Measurements from ENCODE around the gene PSMD10.

The PSMD10 gene, protein sequence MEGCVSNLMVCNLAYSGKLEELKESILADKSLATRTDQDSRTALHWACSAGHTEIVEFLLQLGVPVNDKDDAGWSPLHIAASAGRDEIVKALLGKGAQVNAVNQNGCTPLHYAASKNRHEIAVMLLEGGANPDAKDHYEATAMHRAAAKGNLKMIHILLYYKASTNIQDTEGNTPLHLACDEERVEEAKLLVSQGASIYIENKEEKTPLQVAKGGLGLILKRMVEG

GRCh38 chrX:108091264-108091877 lies at the start of gene PSMD10, which contains the start of gene ATG4A:
Gene PSMD10 (minus strand): TSS chrX:108091542. CDS start chrX:108091520, 22 bp downstream.
Gene ATG4A (plus strand): TSS chrX:108091778. CDS start chrX:108091827, 49 bp downstream.
- DNase-seq (ENCODE audit: low read depth): peak; percentile 81

- DNase-seq (ENCODE audit: low read depth): no peak
Measured at GRCh38 chrX:108138814-108139702, 47.7 kb upstream of the PSMD10 start.

DNA sequence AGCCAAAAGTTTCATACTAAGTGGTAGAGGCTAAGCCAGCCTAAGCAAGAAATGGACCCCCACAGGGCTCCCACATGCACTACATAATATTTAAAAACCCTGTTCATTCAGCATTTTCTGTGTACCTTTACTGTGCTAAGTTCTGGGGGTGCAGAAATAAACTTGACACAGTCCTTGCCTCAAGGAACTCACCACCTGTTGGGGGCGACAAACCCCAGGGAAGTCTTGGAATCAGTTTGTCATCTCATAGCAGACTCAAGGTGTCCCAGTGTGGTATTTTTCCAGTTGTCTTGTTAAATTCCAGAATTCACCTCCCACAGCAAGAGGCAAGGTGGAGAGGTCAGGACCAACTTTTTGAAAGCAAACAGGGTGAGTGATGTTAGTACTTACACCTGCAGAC lies 43.4 kb upstream of the PSMD10 start:
- DNase-seq (ENCODE audit: low read depth): no peak

DNA sequence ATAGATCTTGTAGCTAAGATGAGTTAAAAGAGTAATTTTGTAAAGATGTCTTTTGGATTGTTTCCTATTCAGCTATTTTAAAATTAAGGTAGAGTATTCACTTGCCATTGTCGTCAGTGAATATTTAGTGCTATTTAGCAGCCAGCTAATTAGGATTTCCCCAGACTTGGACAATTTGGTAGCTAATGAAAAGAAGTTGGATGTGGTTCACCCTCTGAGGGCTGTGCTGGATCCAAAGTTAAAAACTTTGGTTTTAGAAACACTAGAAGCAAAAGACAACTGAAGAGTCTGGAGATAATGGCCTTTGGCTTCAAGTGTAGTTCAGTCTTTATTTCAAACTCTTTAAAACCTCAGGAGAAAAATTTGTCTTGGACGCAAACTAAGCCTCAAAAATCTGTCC lies 41.5 kb upstream of the PSMD10 start:
- no peak for DNase-seq (ENCODE audit: low read depth)

DNA sequence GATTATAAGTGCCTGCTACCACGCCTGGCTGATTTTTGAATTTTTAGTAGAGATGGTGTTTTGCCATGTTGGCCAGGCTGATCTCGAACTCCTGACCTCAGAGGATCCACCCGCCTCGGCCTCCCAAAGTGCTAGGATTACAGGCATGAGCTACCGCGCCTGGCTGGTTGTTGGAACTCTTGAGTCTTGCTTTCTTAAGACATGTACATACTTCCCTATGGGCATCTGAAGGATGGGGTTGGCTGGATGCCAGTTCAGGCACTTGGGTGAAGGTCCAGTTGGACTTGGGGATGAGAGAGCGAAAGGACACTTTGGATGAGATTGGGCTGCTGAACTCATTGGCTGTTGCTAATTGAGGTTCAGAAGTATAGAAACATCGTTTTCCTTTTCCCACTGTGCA lies 40.7 kb upstream of the PSMD10 start:
- no peak for DNase-seq (ENCODE audit: low read depth)

DNA sequence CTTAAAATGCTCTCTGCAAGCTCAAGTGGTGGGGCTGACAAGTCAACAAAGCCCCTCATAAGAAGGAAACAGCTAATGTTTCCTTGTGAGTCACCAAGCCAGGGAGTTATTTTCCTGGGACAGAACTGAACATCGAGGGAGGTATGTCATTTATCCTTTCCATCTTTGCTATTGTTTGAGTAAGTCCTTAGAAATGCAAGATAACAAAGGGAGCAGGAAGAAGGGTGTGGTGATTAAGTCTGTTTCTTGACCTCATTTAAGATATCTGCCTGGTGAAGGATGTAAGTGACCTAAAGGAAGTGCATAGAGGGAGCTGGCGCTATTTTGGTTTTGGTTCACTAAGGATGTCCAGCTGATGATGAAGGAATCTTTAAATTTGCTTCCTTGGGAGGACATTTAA lies 40.1 kb upstream of the PSMD10 start:
- no peak for DNase-seq (ENCODE audit: low read depth)

DNA sequence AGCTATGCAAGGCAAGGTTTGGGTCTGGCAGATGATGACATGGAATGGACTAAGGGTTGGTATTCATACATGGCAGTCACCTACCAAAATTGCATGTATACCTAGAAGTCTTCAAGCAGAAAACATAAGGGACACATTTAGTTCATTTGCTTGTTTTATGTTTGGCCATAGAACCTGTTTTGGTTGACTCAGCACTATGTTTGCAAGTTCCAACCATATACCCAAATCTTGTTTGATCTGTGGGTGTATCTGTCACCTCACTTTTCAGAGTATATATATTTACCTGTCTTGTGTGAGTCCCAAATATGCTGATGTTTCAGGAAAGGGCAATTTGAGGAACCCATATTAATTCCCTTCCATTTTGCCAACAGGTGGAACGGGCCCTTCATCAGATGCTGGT lies 39.5 kb upstream of the PSMD10 start:
- DNase-seq (ENCODE audit: low read depth): no peak

- DNase-seq (ENCODE audit: low read depth): no peak
Measured at GRCh38 chrX:108127152-108127551, 35.8 kb upstream of the PSMD10 start.

DNA sequence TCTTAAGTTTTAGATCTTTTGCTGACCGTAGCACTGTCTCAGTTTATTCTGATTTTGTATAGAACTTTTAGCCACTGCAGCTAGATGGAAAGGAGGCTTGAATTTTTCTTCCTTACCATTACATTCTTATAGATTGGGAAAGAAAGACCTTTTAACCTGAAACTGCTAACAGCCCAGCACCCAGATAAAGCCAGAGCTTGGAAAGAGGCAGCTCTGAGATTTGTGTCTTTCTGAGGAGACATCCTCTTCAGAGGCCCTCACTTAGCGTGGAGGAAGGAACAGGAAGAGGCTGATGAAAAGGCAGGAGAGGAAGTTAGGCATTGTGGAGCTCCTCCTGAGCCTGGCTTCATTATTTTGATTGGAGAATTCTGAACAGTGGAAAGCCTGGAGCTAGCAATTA lies 35.3 kb upstream of the PSMD10 start:
- no peak for DNase-seq (ENCODE audit: low read depth)

DNA sequence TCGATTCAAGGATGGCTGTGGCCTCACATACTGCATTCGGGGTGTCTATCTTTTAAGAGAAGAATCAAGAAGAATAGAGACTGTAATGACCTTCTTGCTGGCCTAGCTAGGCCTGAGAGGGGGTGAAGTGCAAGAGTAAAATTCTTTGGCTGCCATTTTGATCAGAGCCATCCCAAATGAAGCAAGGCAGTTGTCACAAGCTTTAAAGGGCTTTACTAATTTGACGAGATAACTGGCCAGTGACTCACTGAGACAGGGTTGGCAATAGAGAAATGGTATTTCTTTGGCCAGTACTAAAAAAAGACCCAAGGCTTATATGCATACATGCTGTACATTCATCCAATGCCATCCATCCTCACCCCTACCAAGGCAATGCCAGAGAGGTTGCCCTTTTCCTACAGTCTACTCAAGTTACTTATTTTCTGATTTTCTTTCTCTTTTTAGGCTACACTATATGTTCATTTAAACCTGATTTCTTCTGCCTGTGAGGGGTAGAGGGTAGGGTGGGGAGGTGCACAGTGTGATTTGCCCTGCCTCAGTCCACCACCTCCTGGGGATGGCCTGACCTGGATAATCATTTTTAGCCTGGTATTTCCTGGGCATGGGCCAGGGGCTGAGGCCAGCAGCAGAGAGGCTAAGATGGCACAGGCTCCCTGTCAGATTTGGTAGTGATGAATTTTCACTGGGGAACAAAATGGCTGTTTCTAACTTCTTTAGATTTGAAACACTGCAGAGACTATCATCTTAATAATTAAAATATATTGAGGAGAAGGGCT lies 32.4 kb upstream of the PSMD10 start:
- DNase-seq (ENCODE audit: low read depth): no peak

GRCh38 chrX:108122748-108123147 lies 31.4 kb upstream of the PSMD10 start:
- DNase-seq (ENCODE audit: low read depth): peak; percentile 33

GRCh38 chrX:108121291-108121690 lies 29.9 kb upstream of the PSMD10 start:
- no peak for DNase-seq (ENCODE audit: low read depth)

- DNase-seq (ENCODE audit: low read depth): no peak
Measured at GRCh38 chrX:108117988-108118387, 26.6 kb upstream of the PSMD10 start.

DNA sequence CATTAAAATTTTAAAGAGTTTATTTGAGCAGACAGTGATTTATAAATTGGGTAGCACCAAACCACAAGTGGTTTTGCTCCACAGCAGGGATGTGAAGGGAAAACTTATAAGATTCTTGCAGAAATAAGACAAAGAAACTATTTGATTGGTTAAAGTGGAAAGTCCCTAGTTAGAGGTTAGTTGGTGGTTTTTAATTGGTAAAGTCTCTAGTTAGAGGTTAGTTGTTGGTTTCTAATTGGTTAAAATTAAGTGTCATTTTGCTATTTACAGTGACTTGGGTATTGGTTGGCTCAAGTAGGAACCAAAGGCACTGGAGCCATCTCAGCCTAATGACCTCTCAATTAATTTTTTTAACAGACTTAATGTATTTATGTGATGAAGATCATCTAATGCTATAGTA lies 23.2 kb upstream of the PSMD10 start:
- no peak for DNase-seq (ENCODE audit: low read depth)

- DNase-seq (ENCODE audit: low read depth): no peak
Measured at GRCh38 chrX:108105473-108105872, 14.1 kb upstream of the PSMD10 start.

DNA sequence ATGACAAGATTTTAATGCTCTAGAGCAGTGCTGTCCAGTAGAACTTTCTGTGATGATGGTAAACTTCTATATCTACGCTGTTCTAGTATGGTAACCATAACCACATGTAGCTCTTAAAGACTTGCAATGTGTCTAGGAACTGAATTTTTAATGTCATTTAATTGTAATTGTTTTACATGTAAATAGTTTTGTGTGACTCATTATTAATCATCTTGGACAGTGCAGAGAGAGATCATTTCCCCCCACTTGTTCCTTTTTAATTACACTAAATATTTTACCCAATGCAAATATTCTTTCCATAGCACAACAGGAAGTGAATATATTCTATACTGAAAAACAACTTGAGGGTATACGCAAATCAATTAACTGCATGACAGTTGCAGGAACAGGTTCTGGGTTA lies 6.0 kb upstream of the PSMD10 start:
- DNase-seq (ENCODE audit: low read depth): no peak

- DNase-seq (ENCODE audit: low read depth): no peak
Measured at GRCh38 chrX:108091878-108092291, 543 bp upstream of the PSMD10 start.

GRCh38 chrX:108090491-108091263 lies 665 bp downstream of the PSMD10 start:
- DNase-seq (ENCODE audit: low read depth): peak; percentile 9

DNA sequence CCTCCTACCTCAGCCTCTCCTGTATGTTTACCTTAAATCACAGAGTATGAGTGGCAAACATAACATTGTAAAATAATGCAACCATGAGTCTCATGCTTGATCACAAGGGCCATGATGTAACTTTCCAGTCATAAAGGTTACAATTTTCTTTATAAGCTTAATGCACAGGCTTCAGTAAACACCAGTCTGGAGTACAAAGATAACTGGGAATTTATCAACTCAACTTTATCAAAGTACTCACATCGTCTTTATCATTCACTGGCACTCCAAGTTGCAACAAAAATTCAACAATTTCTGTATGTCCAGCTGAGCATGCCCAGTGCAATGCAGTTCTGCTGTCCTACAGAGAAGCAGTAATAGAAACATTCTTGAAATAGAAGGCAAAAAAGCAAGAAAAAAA lies 2.8 kb downstream of the PSMD10 start:
- no peak for DNase-seq (ENCODE audit: low read depth)

DNA sequence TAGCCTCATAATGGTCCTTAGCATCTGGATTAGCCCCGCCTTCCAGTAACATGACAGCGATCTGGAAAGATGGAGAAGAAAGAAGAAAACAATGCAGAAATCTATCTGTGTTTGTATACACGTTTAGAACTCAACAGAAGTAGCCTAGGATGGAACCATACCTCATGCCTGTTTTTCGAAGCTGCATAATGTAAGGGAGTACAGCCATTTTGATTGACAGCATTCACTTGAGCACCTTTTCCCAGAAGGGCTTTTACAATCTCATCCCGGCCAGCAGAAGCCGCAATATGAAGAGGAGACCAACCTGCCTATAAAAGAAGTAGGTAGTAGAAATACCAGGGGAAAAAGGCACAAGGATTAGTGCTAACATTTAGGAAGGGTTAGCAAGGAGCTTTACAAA lies 3.5 kb downstream of the PSMD10 start:
- DNase-seq (ENCODE audit: low read depth): no peak

DNA sequence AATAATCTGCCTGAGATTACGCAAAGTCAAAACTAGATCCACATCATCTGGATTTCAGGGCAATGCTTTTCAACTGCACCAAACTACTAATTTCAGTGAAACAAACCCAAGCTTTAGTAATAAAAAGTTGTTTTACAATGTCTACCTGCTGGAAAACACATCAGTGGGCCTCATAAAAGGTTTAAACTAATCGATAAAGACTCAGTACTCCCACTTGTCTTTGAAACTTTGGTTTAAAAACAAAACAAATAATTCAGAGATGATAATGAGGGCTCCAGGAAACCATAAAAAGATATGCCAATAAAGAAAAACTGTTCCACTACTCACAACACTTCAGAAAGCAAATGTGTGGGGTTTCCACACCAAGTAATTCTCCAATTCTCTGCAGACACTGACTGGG lies 10.2 kb downstream of the PSMD10 start:
- DNase-seq (ENCODE audit: low read depth): no peak

Data from GM04503 (cell line).